A549 (cell line): ENCODE data around the gene CCDC88B. TPM values are rescaled to one million over a fixed set of nuclear protein-coding genes. Genes with fewer than 3 reads are reported as not detected.

Source experiments
- ATAC-seq, 2 experiments: fragments of 200-7000 bp in 1 of 2; fragments of >200 bp in 1 of 2; cut with Nextera tagmentation in 1 of 2; cut with Tn5 transposase in 1 of 2; 3 replicates each; pipeline versions ENCODE4 v1.8.0 to v1.9.1; 2018 to 2020; ENCODE audit warnings: mild to moderate bottlenecking in 1 of 2, moderate library complexity in 1 of 2
- CTCF ChIA-PET: fragments of 300-600 bp; sonication (Branson Sonifier 250); formaldehyde crosslinking; extraction: SDS; loops from one replicate; lab custom pipeline; 2021; ENCODE audit warnings: antibody characterized with exemption, inconsistent platforms; lab: Yijun Ruan, JAX
- POLR2A ChIA-PET: fragments of 350-600 bp; formaldehyde crosslinking; extraction: SDS; loops from one replicate; lab custom pipeline; 2021; ENCODE audit warnings: antibody characterized with exemption, inconsistent platforms; lab: Yijun Ruan, JAX
- DNase-seq, 2 experiments: peaks; one replicate each; pipeline versions ENCODE4 v3.0.0 to v3.0.0-alpha.2; 2011 to 2016; ENCODE audit warnings: low read depth in 1 of 2, low spot score in 1 of 2
- FAIRE-seq: peaks from 2 replicates; lab custom pipeline; 2011; peaks lifted over from hg19 to GRCh38; lab: Jason Lieb, UNC
- H3K27ac ChIP-seq, 2 experiments: fragments of >200 bp; sonication (Bioruptor Twin); formaldehyde crosslinking; 3 replicates each; pipeline ENCODE4 v1.5.1; 2016 to 2017
- H3K4me1 ChIP-seq: fragments of >200 bp; sonication (Bioruptor Twin); formaldehyde crosslinking; 3 replicates; pipeline ENCODE4 v1.6.1; 2016
- H3K4me2 ChIP-seq: fragments of >200 bp; sonication (Bioruptor Twin); formaldehyde crosslinking; 3 replicates; pipeline ENCODE4 v1.6.1; 2016
- H3K4me3 ChIP-seq: fragments of >200 bp; sonication (Bioruptor Twin); formaldehyde crosslinking; 3 replicates; pipeline ENCODE4 v1.5.1; 2016
- H3K9me3 ChIP-seq: fragments of >200 bp; sonication (Bioruptor Twin); formaldehyde crosslinking; 3 replicates; pipeline ENCODE4 v1.6.1; 2016
- BHLHE40 ChIP-seq: IDR thresholded peaks from 2 replicates; pipeline ENCODE4 v1.6.1; 2012; ENCODE audit warnings: low read depth, low read length, inconsistent platforms
- CBX2 ChIP-seq: fragments of 200-600 bp; sonication (generic); IDR thresholded peaks from 2 replicates; pipeline ENCODE4 v1.6.1; 2016; ENCODE audit warnings: low read depth, mild to moderate bottlenecking, borderline replicate concordance
- CEBPB ChIP-seq, 2 experiments: fragments of >200 bp in 1 of 2; sonication (Bioruptor Twin) in 1 of 2; formaldehyde crosslinking in 1 of 2; IDR thresholded peaks; 2 replicates each; pipeline ENCODE4 v1.6.1; 2012 to 2016
- CHD4 ChIP-seq: fragments of 200-600 bp; sonication (generic); IDR thresholded peaks from 2 replicates; pipeline ENCODE4 v1.6.1; 2016; ENCODE audit warnings: antibody characterized with exemption, mild to moderate bottlenecking, borderline replicate concordance
- EHMT2 ChIP-seq: fragments of 200-600 bp; sonication (generic); IDR thresholded peaks from 2 replicates; pipeline ENCODE4 v1.6.1; 2016; ENCODE audit warnings: antibody characterized with exemption, low read depth, mild to moderate bottlenecking, moderate library complexity
- EP300 ChIP-seq, 2 experiments: fragments of >200 bp; sonication (Bioruptor Twin); formaldehyde crosslinking; IDR thresholded peaks; 2 replicates in 1 of 2; 3 replicates in 1 of 2; pipeline ENCODE4 v1.6.1; 2016 to 2017
- FOSB ChIP-seq: fragments of 250-450 bp; sonication (Bioruptor Pico); IDR thresholded peaks from 2 replicates; pipeline ENCODE4 v1.5.0; 2020; ENCODE audit warnings: mild to moderate bottlenecking, moderate library complexity
- FOXS1 ChIP-seq: fragments of 250-450 bp; sonication (Bioruptor Pico); IDR thresholded peaks from 2 replicates; pipeline ENCODE4 v1.5.0; 2020; ENCODE audit warnings: mild to moderate bottlenecking, moderate library complexity
- HOXA7 ChIP-seq: fragments of 250-450 bp; sonication (Bioruptor Pico); IDR thresholded peaks from 2 replicates; pipeline ENCODE4 v1.5.0; 2020; ENCODE audit warnings: mild to moderate bottlenecking, moderate library complexity
- HOXB13 ChIP-seq: fragments of 250-450 bp; sonication (Bioruptor Pico); IDR thresholded peaks from 2 replicates; pipeline ENCODE4 v1.5.0; 2020; ENCODE audit warnings: low read depth, mild to moderate bottlenecking, moderate library complexity
- HOXB5 ChIP-seq: fragments of 250-450 bp; sonication (Bioruptor Pico); IDR thresholded peaks from 2 replicates; pipeline ENCODE4 v1.5.0; 2020; ENCODE audit warnings: mild to moderate bottlenecking, moderate library complexity
- JUN ChIP-seq, 2 experiments: fragments of >200 bp; sonication (Bioruptor Twin); formaldehyde crosslinking; IDR thresholded peaks; 2 replicates in 1 of 2; 3 replicates in 1 of 2; pipeline ENCODE4 v1.6.1; 2016 to 2017
- MAFK ChIP-seq: fragments of 450-650 bp; IDR thresholded peaks from 2 replicates; pipeline ENCODE4 v1.6.1; 2014; ENCODE audit not compliant: partially characterized antibody
- MAZ ChIP-seq: fragments of 150-350 bp; IDR thresholded peaks from 2 replicates; pipeline ENCODE4 v1.6.1; 2014; ENCODE audit warnings: antibody characterized with exemption, low read depth, low read length, borderline replicate concordance
- PHF8 ChIP-seq: fragments of 200-600 bp; sonication (generic); IDR thresholded peaks from 2 replicates; pipeline ENCODE4 v1.6.1; 2016; ENCODE audit warnings: low read depth, mild to moderate bottlenecking, antibody characterized with exemption, moderate library complexity, borderline replicate concordance
- RAD21 ChIP-seq, 2 experiments: fragments of >200 bp in 1 of 2; sonication (Bioruptor Twin) in 1 of 2; formaldehyde crosslinking in 1 of 2; IDR thresholded peaks in 1 of 2; conservative IDR thresholded peaks in 1 of 2; 2 replicates in 1 of 2; 3 replicates in 1 of 2; pipeline ENCODE4 v1.6.1; 2012 to 2018; ENCODE audit warnings: inconsistent platforms in 1 of 2
- RARB ChIP-seq: fragments of 250-450 bp; sonication (Bioruptor Pico); IDR thresholded peaks from 2 replicates; pipeline ENCODE4 v1.8.0; 2021; ENCODE audit warnings: mild to moderate bottlenecking, moderate library complexity
- RCOR1 ChIP-seq: fragments of 150-350 bp; IDR thresholded peaks from 2 replicates; pipeline ENCODE4 v1.6.1; 2014; ENCODE audit warnings: antibody characterized with exemption, low read length, low read depth
- RFX5 ChIP-seq: fragments of 450-650 bp; IDR thresholded peaks from 2 replicates; pipeline ENCODE4 v1.7.1; 2014; ENCODE audit warnings: antibody characterized with exemption, mild to moderate bottlenecking, moderate library complexity
- RNF2 ChIP-seq: fragments of 200-600 bp; sonication (generic); IDR thresholded peaks from 2 replicates; pipeline ENCODE4 v1.6.1; 2016; ENCODE audit warnings: low read depth, mild to moderate bottlenecking, antibody characterized with exemption, moderate library complexity, borderline replicate concordance
- TP53 ChIP-seq: fragments of 250-450 bp; sonication (Bioruptor Pico); IDR thresholded peaks from 2 replicates; pipeline ENCODE4 v1.5.0; 2021; ENCODE audit warnings: mild to moderate bottlenecking, moderate library complexity
- ZFP36 ChIP-seq: fragments of 450-650 bp; IDR thresholded peaks from 2 replicates; pipeline ENCODE4 v1.6.1; 2014; ENCODE audit warnings: borderline replicate concordance; ENCODE audit not compliant: partially characterized antibody
- WGBS: methylation state at CpG from one replicate; pipeline ENCODE4 v1.1.6; 2017; ENCODE audit errors: missing lambda C conversion rate; 5-methylcytosine and 5-hydroxymethylcytosine counted together
- polyA plus RNA-seq, 4 experiments: library from polyadenylated mRNA; depleted of rRNA in 3 of 4; stranded (reverse); fragments of >200 nt; fragmentation: RNase III in 1 of 4; extraction: RNeasy Plus Mini Kit Qiagen cat#74134 plus additional on column Dnase treatment in 1 of 4; gene quantifications; 2 replicates in 3 of 4; 3 replicates in 1 of 4; pipeline ENCODE4 v1.2.3, GENCODE V29; 2011 to 2017
- TF ChIP-seq, protein P1 (sequence below): IDR thresholded peaks from 2 replicates; pipeline ENCODE4 v1.6.1; 2012
- TF ChIP-seq, protein P2 (sequence below): fragments of 450-650 bp; IDR thresholded peaks from 2 replicates; pipeline ENCODE4 v1.6.1; 2014; ENCODE audit warnings: antibody characterized with exemption

The CCDC88B gene
- polyA plus RNA-seq, 2 of the 4 experiments (the other 2 are of a cell fraction): 4.8 to 8.8 TPM

DNA sequence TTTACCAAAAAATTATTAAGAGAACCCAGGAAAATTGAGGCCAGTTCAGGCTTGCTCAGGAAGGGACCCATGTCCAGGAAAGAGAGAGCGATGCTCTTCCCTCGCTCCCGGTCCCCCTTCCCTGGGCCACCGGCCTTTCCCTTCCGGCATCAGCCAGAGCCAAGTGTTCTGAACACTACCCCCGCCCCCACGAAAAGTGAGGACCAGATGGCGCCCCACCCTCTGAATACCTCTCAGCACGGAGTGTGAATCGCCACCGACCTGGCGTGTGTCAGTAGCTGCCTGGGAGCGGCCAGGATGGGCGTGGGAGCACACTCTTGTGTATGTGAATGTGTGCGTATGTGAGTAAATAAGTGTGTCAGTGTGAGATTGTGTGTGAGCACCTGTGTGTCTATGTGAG is 39.2 kb downstream of the CCDC88B start:
- ATAC-seq (no peak), DNase-seq (no peak), FAIRE-seq (no peak)
- CTCF ChIA-PET: interaction anchor here (0.9 kb wide), 1 partner anchor 20 kb away, joined by 3 read pairs; no protein-coding TSS in a partner anchor
- POLR2A ChIA-PET: no interaction called here
- H3K4me2 ChIP-seq: no peak overlapping the region
- H3K4me3 ChIP-seq: no peak overlapping the region
- no peaks in the 10 kb centered on the region for H3K9me3 ChIP-seq
- TF ChIP-seq FOXS1 (CRISPR knock-in tag) (no peak), HOXB13 (CRISPR knock-in tag) (no peak), HOXA7 (no peak)
- no peak overlapping the region for H3K27ac ChIP-seq
- 75% methylated on average over 15 of the region's 15 CpGs for WGBS
- H3K4me1 ChIP-seq: no peaks in the 10 kb centered on the region

DNA sequence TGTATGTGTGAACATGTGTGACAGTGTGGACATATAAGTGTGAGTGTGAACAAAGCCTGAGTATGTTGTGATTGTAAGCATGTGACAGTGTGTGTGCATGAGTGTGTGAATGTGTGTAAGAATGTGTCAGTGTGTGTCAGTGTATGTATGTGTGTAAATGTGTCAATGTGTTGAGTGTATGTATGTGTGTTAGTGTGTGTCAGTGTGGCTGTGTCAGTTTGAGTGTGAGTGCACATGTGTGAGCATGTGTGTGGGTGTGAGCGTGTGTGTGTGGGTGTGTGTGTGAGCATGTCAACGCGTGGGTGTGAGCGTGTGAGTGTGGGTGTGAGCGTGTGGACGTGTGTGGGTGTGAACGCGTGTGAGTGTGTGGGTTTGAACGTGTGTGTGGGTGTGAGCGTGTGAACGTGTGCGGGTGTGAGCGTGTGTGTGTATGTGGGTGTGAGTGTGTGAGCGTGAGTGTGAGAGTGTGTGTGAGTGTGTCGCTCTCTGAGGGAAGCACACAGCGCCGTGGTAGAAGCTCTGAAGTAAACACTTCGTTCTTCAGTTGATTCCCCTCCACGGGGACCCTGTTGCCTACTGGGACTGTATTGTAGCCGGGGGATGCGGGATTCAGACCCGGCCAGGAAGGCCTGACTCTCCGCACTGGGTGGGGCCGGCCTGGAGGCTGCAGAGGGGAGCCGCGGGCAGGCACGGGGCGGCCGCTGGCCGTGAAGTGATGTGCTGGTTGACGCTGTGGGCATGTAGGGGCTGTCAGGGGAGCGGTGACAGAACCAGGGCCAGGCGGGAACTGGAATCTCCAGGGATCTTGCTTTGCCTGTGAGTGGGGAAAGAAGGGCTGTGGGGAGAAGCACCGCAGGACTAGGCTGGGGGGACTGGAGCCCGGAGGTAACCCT is 40.1 kb downstream of the CCDC88B start:
- WGBS: 69% methylated on average over 32 of the region's 35 CpGs
- no peaks in the 10 kb centered on the region for H3K4me1 ChIP-seq
- DNase-seq (no peak), FAIRE-seq (no peak), ATAC-seq (peak; percentile 22 to 31; a peak in 4 of 6 replicates)
- H3K4me3 ChIP-seq: no peak overlapping the region
- no peak overlapping the region for H3K4me2 ChIP-seq
- H3K9me3 ChIP-seq: no peaks in the 10 kb centered on the region
- POLR2A ChIA-PET: no interaction called here
- CTCF ChIA-PET: no interaction called here
- no peak overlapping the region for H3K27ac ChIP-seq
- TF ChIP-seq HOXB5 (CRISPR knock-in tag) (no peak), RNF2 (no peak)

DNA sequence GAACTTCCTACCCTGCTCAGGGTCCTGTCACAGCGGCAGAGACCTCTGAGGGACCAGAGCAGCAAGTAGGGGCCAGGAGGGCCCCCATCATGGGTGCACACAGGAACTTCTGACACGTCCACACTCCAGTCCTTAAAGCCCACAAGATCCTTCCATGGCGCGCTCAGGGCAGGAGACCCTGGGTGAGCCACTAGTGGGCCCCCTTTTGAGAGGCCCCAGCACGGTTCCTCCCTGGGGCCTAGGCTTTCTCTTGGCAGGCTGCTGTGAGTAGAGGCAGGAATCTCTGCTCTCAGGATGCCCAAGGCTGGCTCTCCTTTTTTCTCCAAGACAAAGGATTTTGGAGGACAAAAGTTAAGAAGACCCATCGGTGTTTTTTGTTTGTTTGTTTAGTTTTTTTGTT is 41.3 kb downstream of the CCDC88B start:
- H3K4me3 ChIP-seq: no peak overlapping the region
- no peak overlapping the region for H3K27ac ChIP-seq
- ATAC-seq (no peak; a peak in 1 of 6 replicates), DNase-seq (no peak), FAIRE-seq (no peak)
- TF ChIP-seq RNF2 (no peak), FOSB (CRISPR knock-in tag) (no peak), EHMT2 (no peak), RAD21 (conservative IDR thresholded peaks at IDR 0.05 in 1 of 2, IDR thresholded peaks at IDR 0.05 in 1 of 2) (no peak)
- ChIA-PET CTCF (interaction anchor here (0.7 to 1.1 kb wide), 2 partner anchors 26 to 33 kb away, joined by 3 read pairs; no protein-coding TSS in a partner anchor), POLR2A (interaction anchor here (0.6 kb wide), 1 partner anchor 26 kb away, joined by 8 read pairs; no protein-coding TSS in a partner anchor)
- H3K9me3 ChIP-seq: no peaks in the 10 kb centered on the region
- no peak overlapping the region for H3K4me2 ChIP-seq
- WGBS: 70% methylated on average over 6 of the region's 6 CpGs
- H3K4me1 ChIP-seq: peaks cover 5% of the 10 kb centered on the region; the same call in 1 of the 3 replicates

DNA sequence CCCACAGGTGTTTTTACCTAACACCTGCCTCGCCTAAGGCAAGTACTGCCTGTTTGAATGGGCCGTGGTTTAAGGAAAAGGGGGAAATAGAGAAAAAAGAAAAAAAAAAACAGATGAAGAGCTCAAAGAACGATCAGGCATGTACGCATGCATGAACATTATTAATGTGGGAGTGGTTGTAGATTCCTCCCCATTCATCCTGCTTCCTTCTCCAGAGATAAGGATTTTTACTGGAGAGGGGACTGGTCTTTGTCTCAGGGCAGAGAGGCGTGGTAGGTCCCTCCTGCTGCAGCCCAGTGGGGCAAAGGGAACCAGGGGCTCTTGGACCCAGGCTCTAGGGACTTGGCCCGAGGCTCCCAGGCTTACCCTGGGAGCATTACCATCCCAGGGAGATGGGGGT is 42.0 kb downstream of the CCDC88B start:
- no peak for TF ChIP-seq HOXA7
- TF ChIP-seq, protein P1, sequence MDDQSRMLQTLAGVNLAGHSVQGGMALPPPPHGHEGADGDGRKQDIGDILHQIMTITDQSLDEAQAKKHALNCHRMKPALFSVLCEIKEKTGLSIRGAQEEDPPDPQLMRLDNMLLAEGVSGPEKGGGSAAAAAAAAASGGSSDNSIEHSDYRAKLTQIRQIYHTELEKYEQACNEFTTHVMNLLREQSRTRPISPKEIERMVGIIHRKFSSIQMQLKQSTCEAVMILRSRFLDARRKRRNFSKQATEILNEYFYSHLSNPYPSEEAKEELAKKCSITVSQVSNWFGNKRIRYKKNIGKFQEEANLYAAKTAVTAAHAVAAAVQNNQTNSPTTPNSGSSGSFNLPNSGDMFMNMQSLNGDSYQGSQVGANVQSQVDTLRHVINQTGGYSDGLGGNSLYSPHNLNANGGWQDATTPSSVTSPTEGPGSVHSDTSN: no peak
- TF ChIP-seq PHF8: no peak
- TF ChIP-seq CHD4: no peak
- TF ChIP-seq TP53 (CRISPR knock-in tag): no peak
- TF ChIP-seq ZFP36: no peak
- no peak for TF ChIP-seq RFX5
- TF ChIP-seq CBX2: no peak
- no peak for TF ChIP-seq BHLHE40
- no peak for TF ChIP-seq JUN (IDR thresholded peaks at IDR 0.05)
- no peak for TF ChIP-seq RCOR1
- TF ChIP-seq CEBPB (IDR thresholded peaks at IDR 0.05): no peak
- TF ChIP-seq MAFK: no peak
- TF ChIP-seq RARB (CRISPR knock-in tag): no peak
- TF ChIP-seq EP300 (IDR thresholded peaks at IDR 0.05): no peak
- TF ChIP-seq, protein P2, sequence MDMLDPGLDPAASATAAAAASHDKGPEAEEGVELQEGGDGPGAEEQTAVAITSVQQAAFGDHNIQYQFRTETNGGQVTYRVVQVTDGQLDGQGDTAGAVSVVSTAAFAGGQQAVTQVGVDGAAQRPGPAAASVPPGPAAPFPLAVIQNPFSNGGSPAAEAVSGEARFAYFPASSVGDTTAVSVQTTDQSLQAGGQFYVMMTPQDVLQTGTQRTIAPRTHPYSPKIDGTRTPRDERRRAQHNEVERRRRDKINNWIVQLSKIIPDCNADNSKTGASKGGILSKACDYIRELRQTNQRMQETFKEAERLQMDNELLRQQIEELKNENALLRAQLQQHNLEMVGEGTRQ: no peak
- TF ChIP-seq MAZ: no peak
- no peak for ATAC-seq
- CTCF ChIA-PET: interaction anchor here (0.7 to 1.1 kb wide), 2 partner anchors 27 to 34 kb away, joined by 3 read pairs; no protein-coding TSS in a partner anchor
- no peak overlapping the region for H3K4me2 ChIP-seq
- H3K4me3 ChIP-seq: no peak overlapping the region
- no peak for DNase-seq
- peaks cover 7% of the 10 kb centered on the region; the same call in 1 of the 3 replicates for H3K4me1 ChIP-seq
- POLR2A ChIA-PET: no interaction called here
- H3K27ac ChIP-seq: no peak overlapping the region
- H3K9me3 ChIP-seq: no peaks in the 10 kb centered on the region
- 63% methylated on average over 6 of the region's 6 CpGs for WGBS
- no peak for FAIRE-seq
